Jurkat, Clone E6-1 (cell line): ENCODE data around the gene ZFYVE28. TPM values are rescaled to one million over a fixed set of nuclear protein-coding genes. Genes with fewer than 3 reads are reported as not detected.
"Not testable (repeated sequence)": the region's sequence is repeated elsewhere in the genome, so short reads cannot be mapped to it uniquely, and the experiment has no call there.

Source experiments
- DNase-seq: peaks from one replicate; pipeline ENCODE4 v3.0.0-alpha.2; 2011; ENCODE audit warnings: low read depth, low spot score
- H3K4me3 ChIP-seq: 2 replicates; pipeline ENCODE4 v1.5.1; 2011; ENCODE audit warnings: mild to moderate bottlenecking, low read length, control low read depth, moderate library complexity
- polyA plus RNA-seq: library from polyadenylated mRNA; unstranded; fragments of >200 nt; gene quantifications from one replicate; pipeline ENCODE4 v1.2.1, GENCODE V29; 2012; ENCODE audit warnings: missing spikeins; ENCODE audit not compliant: insufficient read length, insufficient read depth

ZFYVE28 gene
- 3.6 TPM for polyA plus RNA-seq

- peak within 1 kb of the TSS; percentile 50 for H3K4me3 ChIP-seq
- no peak for DNase-seq
Observed at GRCh38 chr4:2417765-2418649, at the start of gene ZFYVE28. Gene ZFYVE28, minus strand, starts transcription at chr4:2418645. Its CDS starts 322 bp downstream, at chr4:2418323.

- DNase-seq, H3K4me3 ChIP-seq: not testable (repeated sequence)
Observed at GRCh38 chr4:2465544-2465943, 47.1 kb upstream of the ZFYVE28 start.

- H3K4me3 ChIP-seq: no peak overlapping the region
- DNase-seq: no peak
Observed at GRCh38 chr4:2465032-2465431, 46.6 kb upstream of the ZFYVE28 start.

GRCh38 chr4:2462992-2463762 lies 44.7 kb upstream of the ZFYVE28 start:
- DNase-seq: no peak
- H3K4me3 ChIP-seq: peak overlapping the region; percentile 23

- peak; percentile 25 for DNase-seq
- peak overlapping the region; percentile 23; the same call in 1 of the 2 replicates for H3K4me3 ChIP-seq
Observed at GRCh38 chr4:2462218-2462991, 44.0 kb upstream of the ZFYVE28 start.

- H3K4me3 ChIP-seq: no peak overlapping the region
- DNase-seq: no peak
Observed at GRCh38 chr4:2461246-2461960, 43.0 kb upstream of the ZFYVE28 start.

GRCh38 chr4:2459589-2460349 lies 41.3 kb upstream of the ZFYVE28 start:
- DNase-seq: no peak

GRCh38 chr4:2458546-2459491 lies 40.4 kb upstream of the ZFYVE28 start:
- no peak overlapping the region for H3K4me3 ChIP-seq
- no peak for DNase-seq

More at GRCh38 chr4:2459589-2460349, 41.3 kb upstream of the ZFYVE28 start:
- no peak overlapping the region for H3K4me3 ChIP-seq

- H3K4me3 ChIP-seq: no peak overlapping the region
- DNase-seq: no peak
Observed at GRCh38 chr4:2457481-2458295, 39.2 kb upstream of the ZFYVE28 start.

- DNase-seq: no peak
- H3K4me3 ChIP-seq: no peak overlapping the region
Observed at GRCh38 chr4:2451821-2452785, 33.7 kb upstream of the ZFYVE28 start.

- no peak for DNase-seq
- no peak overlapping the region for H3K4me3 ChIP-seq
Observed at GRCh38 chr4:2451036-2451520, 32.6 kb upstream of the ZFYVE28 start.

- no peak overlapping the region for H3K4me3 ChIP-seq
- no peak for DNase-seq
Observed at GRCh38 chr4:2450394-2451035, 32.1 kb upstream of the ZFYVE28 start.

GRCh38 chr4:2449511-2450392 lies 31.3 kb upstream of the ZFYVE28 start:
- DNase-seq: no peak
- H3K4me3 ChIP-seq: no peak overlapping the region

- H3K4me3 ChIP-seq: no peak overlapping the region
- no peak for DNase-seq
Observed at GRCh38 chr4:2449051-2449450, 30.6 kb upstream of the ZFYVE28 start.
